NCI-H2081 (cell line): Measurements from ENCODE around the gene DCAF8L2.
A peak's percentile ranks its signal among the peaks of the same experiment; 100 is the strongest.
"Not testable (repeated sequence)": the region's sequence is repeated elsewhere in the genome, so short reads cannot be mapped to it uniquely, and the experiment has no call there.

ENCODE experiments used
- DNase-seq, 2 experiments: peaks; one replicate each; lab custom pipeline; 2025; lab: John Stamatoyannopoulos, UW

The DCAF8L2 gene

GRCh38 chrX:27590044-27590443 lies at the start of gene DCAF8L2:
Gene DCAF8L2 (plus strand): TSS chrX:27590344. CDS start chrX:27746896, 156,552 bp downstream.
- no peak for DNase-seq

GRCh38 chrX:27541161-27541560 lies 49.0 kb upstream of the DCAF8L2 start:
- DNase-seq = not testable (repeated sequence)

DNA sequence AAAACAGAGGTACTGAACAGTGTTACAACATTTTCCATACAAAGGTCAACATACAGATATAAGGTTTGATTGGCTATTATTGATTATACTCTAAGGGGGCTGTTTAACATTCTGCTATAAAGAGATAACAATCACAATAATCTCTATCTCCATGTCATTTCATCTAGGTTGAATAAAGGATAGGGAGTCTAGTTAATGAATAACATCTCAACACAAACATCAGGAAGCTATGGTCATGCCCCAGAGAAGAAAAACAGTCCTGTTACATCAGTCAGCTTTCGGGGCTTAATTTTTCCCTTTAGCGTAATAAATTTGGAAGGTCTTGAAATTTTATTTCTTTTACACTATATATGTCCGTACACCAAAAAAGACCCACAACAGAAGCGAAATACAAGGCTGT lies 41.5 kb upstream of the DCAF8L2 start:
- DNase-seq = no peak

GRCh38 chrX:27549688-27550087 lies 40.5 kb upstream of the DCAF8L2 start:
- DNase-seq = no peak

DNA sequence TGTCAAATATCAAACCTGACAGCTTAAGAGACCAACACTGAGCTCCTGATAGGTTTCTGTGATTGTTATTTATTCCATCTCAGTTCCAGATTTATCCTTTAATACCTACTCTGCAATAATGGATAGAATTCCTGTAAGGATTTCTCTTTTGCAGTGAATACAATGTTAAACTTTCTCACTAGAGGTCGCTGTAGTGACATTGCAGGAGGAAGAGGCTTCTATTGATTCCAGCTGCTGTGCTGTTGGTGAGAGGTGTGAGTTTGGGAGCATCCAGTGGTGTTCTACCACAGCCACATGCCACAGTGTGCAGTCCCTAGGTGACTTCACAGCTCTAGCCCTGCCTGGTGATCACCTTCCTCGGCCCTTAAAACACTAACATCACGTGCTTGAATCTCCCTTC lies 34.6 kb upstream of the DCAF8L2 start:
- DNase-seq = peak; percentile 11 to 42

- DNase-seq = no peak
Observed at GRCh38 chrX:27565992-27566391, 24.2 kb upstream of the DCAF8L2 start.

DNA sequence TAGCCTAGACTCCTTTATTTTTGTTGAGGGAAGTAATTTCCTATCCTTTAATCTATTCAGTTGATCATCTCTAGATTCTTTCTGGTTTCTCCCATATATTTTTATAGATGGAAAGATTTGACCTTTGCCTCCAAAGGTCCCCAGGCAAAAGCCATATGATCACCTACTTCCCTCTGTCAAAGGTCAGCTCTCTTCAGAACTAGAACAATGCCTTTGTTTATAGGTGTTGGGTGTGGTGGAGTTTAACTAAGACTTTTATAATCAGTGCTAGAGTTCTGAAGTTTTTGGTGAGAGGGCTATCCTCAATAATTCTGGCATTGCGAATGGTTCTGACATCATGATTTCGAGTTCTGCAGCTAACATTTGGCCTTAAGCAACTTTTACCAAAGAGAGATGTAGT lies 19.0 kb upstream of the DCAF8L2 start:
- DNase-seq = no peak

GRCh38 chrX:27575565-27575964 lies 14.6 kb upstream of the DCAF8L2 start:
- no peak for DNase-seq

GRCh38 chrX:27583976-27584375 lies 6.2 kb upstream of the DCAF8L2 start:
- no peak for DNase-seq

DNA sequence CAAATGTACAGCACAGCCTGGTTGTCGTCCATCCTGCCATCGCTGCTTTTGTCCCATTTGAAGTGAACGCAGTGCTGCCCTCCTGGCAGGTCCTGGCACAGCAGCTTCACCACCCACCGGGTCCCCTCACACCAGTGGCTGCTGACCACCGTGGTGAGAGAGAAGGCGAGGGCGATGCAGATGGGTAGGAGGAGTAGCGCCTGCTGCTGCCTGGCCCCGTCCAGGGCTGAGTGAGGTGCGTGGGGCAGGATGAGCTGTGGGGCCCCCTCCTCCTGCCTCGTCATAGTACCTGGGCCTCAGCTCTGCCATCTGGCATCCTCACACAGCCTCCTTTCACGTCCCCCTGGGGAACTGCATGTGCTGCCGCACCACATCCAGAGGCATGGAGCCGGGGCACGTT lies 1.8 kb downstream of the DCAF8L2 start:
- DNase-seq = no peak

GRCh38 chrX:27597508-27597907 lies 7.4 kb downstream of the DCAF8L2 start:
- DNase-seq = no peak

GRCh38 chrX:27598312-27598711 lies 8.2 kb downstream of the DCAF8L2 start:
- no peak for DNase-seq

DNA sequence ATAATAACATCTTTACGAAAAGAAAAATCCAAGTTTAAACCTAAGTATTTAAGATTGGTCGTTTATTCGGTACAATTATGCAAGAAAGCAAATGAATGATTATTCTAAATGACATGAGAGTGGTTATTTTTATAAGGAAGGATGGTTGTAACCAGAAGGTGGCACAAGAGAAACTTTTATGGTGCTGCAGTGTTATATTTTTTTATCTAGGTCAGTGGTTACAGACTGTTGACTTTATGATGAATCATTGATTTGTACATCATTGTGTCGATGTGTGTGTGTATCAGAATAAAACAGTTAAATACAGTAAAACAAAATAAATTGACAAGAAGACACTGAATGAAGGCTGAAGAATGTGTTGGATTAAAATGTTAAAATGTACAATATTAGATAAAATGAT lies 9.8 kb downstream of the DCAF8L2 start:
- DNase-seq = no peak

GRCh38 chrX:27600686-27601085 lies 10.5 kb downstream of the DCAF8L2 start:
- no peak for DNase-seq

DNA sequence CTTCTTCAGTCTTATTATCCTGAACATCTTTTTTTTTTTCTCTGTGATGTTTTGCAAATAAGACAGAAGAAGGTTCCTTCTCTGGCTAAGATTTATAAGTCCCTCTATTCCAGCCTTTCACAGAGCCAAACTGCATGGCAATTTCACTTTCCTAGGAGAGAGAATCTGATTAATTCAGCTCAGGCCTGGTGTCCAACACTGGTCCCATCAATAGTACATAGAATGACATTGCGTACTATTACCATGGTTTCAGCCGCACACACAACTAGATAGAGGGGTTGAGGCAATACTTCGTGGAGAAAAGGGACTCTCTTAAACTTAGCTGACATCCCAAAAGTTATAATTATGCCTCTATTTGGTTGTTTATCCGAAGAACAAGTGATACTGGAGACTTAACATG lies 18.5 kb downstream of the DCAF8L2 start:
- DNase-seq = no peak

- no peak for DNase-seq
Observed at GRCh38 chrX:27619459-27619858, 29.3 kb downstream of the DCAF8L2 start.

GRCh38 chrX:27619975-27620374 lies 29.8 kb downstream of the DCAF8L2 start:
- peak; percentile 3 to 6 for DNase-seq

GRCh38 chrX:27622883-27623282 lies 32.7 kb downstream of the DCAF8L2 start:
- no peak for DNase-seq

- DNase-seq = no peak
Observed at GRCh38 chrX:27626066-27626465, 35.9 kb downstream of the DCAF8L2 start.

GRCh38 chrX:27633328-27633727 lies 43.2 kb downstream of the DCAF8L2 start:
- no peak for DNase-seq

DNA sequence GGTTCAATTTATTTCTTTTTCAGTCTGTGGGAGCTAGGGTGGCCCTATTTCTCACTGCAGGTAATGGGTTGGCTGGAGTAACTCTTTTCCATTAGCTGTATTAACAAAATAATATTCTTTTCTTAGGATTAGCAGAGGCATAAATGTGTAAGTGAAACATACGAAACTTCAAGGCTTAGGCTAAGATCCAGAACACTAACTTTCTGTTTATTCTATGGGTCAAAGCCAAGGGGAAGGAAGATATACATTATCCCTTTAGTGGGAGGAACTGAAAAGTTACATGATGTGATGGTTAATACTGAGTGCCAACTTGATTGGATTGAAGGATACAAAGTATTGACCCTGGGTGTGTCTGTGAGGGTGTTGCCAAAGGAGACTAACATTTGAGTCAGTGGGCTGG lies 66.4 kb downstream of the DCAF8L2 start:
- no peak for DNase-seq

DNA sequence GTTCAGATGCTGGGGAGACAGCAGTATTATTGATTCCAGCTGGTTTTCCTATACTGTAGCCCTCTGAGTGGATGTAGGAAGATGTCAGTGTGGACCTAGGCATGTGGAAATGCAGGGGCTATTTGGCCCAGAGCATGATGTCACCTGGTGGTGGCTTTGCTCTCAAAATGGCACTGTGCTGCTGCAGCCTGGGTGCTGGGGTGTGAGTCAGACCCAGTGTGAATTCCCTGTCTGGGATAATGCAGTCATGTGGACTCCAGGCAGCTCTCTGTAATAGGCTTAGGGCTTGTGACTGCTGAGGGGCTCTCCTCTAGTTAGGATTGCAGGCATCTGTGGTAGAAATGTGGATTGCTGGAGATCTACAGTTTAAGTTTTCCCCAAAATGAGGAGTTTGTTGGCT lies 70.7 kb downstream of the DCAF8L2 start:
- no peak for DNase-seq

- DNase-seq = no peak
Observed at GRCh38 chrX:27671234-27671633, 81.1 kb downstream of the DCAF8L2 start.

DNA sequence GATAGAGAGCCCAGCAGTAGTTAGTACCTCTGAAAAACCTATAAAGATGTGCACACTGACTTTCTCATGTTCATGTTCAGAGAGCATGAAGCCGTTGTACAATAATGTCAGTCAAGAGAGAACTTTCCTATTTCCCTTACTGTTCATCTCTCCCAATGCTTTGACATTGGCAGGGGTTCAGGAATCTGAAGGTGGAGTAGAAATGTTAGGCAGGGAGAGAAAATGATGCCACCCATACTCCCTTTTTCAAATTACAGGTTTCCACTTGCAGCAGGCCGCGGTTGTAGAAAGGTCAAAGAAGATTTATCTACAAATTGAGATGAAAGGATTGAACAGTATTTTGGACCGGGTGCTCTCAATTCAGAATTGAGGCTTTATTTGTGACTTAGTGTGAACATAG lies 84.3 kb downstream of the DCAF8L2 start:
- DNase-seq = no peak

GRCh38 chrX:27675493-27675892 lies 85.3 kb downstream of the DCAF8L2 start:
- DNase-seq = no peak
